NB4 (cell line): Measurements from ENCODE around the gene NABP2.
A peak's percentile ranks its signal among the peaks of the same experiment; 100 is the strongest.

Source experiments
- DNase-seq: peaks from one replicate; pipeline ENCODE4 v3.0.0; 2010; ENCODE audit warnings: low read depth
- H3K4me3 ChIP-seq: one replicate; pipeline ENCODE4 v1.5.1; 2011; ENCODE audit warnings: mild to moderate bottlenecking, low read depth, low read length, moderate library complexity
- MYC ChIP-seq: IDR thresholded peaks from 2 replicates; pipeline ENCODE4 v1.6.1; 2011; ENCODE audit warnings: low read depth, low read length
- POLR2A ChIP-seq: IDR thresholded peaks from 2 replicates; pipeline ENCODE4 v1.6.1; 2011; ENCODE audit warnings: mild to moderate bottlenecking; ENCODE audit not compliant: insufficient read length; ENCODE audit errors: extremely low read depth
- TF ChIP-seq, protein P1 (sequence below): IDR thresholded peaks from one replicate; pipeline ENCODE4 v1.5.1; 2012; ENCODE audit warnings: low read depth, low read length
- TF ChIP-seq, protein P2 (sequence below): IDR thresholded peaks from 2 replicates; pipeline ENCODE4 v1.6.1; 2011; ENCODE audit warnings: low read depth, low read length

Gene NABP2

DNA sequence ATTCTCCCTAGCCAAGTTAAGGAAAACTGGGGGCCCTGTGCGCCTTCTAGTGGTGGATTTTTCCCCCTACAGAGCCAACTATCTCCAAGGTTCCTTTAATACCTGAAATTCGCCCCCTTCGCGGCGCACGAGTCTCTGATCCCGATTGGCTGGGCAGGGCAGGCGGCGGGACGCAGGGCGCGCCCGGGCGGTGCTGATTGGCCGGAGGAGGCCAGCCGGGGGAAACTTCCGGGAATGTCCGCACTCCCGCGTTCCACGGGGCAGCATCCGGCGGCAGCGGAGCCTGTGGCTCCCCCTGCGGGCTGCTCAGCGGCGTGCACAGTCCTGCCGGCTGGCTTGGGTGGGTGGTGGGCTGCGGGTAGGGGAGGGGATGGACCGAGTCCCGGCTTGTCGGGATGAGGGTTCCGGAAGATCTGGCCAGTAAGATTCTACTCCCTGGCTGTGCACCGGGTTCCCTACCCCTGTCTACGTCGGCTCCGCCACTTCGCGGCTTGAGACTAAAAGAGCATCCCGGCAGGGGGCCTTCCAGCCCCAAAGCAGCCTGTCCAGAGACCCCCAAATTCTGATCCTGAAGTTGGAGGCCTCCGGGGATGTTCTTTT, at the start of gene NABP2:
TSS of gene NABP2 (plus strand) at position 241 of the 600 bp plus-strand sequence. CDS start 515 bp downstream, outside the sequence.
- peak; percentile 99 for DNase-seq
- TF ChIP-seq, protein P1, sequence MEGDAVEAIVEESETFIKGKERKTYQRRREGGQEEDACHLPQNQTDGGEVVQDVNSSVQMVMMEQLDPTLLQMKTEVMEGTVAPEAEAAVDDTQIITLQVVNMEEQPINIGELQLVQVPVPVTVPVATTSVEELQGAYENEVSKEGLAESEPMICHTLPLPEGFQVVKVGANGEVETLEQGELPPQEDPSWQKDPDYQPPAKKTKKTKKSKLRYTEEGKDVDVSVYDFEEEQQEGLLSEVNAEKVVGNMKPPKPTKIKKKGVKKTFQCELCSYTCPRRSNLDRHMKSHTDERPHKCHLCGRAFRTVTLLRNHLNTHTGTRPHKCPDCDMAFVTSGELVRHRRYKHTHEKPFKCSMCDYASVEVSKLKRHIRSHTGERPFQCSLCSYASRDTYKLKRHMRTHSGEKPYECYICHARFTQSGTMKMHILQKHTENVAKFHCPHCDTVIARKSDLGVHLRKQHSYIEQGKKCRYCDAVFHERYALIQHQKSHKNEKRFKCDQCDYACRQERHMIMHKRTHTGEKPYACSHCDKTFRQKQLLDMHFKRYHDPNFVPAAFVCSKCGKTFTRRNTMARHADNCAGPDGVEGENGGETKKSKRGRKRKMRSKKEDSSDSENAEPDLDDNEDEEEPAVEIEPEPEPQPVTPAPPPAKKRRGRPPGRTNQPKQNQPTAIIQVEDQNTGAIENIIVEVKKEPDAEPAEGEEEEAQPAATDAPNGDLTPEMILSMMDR = peak; percentile 66
- TF ChIP-seq, protein P2, sequence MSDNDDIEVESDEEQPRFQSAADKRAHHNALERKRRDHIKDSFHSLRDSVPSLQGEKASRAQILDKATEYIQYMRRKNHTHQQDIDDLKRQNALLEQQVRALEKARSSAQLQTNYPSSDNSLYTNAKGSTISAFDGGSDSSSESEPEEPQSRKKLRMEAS = peak; percentile 70
- no peak for TF ChIP-seq POLR2A
- TF ChIP-seq MYC = peak; percentile 79
- peak within 1 kb of the TSS; percentile 92 for H3K4me3 ChIP-seq

DNA sequence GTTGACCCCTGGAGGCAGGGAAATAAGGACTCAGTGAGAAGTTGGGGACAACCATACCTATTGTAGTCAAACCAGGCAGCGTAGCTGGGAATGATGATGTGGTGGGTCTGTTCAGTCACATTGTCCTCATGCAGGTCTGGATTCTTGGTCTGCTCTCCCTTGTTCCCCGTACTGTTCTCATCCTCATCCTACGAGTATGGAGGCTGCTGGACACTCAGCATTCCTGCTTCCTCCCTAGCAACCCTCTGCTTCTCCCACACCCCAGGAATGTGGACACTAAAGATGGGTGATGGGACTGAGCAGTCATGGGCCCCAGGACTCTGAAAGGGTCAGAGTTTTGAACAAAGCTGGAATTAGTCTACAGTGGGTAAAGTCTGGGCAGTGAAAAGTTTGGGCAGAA, 45.8 kb upstream of the NABP2 start:
- no peak for DNase-seq
- TF ChIP-seq, protein P1 = no peak
- TF ChIP-seq MYC = no peak
- no peak for TF ChIP-seq POLR2A
- TF ChIP-seq, protein P2 = no peak
- no peak overlapping the region for H3K4me3 ChIP-seq

DNA sequence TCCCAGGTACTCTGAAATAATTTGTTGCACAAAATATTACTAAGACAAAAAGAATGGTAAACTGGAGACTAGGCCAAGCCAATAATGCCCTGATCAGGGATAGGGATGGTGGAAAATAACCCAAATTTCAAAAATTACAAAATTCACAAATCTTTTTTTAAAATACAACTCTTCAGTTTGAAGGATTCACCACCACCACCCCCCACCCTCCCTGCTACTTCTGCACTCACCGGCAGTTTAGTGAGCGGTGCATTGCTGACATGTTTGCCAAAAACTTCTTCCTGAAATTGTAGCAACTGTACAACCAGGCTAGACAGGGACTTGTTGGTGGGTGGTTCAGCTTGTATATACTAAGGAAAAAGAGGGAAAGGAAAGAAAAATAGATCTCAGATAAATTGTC, 37.2 kb upstream of the NABP2 start:
- no peak for DNase-seq
- H3K4me3 ChIP-seq = peak overlapping the region; percentile 94
- TF ChIP-seq, protein P1 = no peak
- TF ChIP-seq, protein P2 = no peak
- TF ChIP-seq MYC = no peak
- TF ChIP-seq POLR2A = no peak

DNA sequence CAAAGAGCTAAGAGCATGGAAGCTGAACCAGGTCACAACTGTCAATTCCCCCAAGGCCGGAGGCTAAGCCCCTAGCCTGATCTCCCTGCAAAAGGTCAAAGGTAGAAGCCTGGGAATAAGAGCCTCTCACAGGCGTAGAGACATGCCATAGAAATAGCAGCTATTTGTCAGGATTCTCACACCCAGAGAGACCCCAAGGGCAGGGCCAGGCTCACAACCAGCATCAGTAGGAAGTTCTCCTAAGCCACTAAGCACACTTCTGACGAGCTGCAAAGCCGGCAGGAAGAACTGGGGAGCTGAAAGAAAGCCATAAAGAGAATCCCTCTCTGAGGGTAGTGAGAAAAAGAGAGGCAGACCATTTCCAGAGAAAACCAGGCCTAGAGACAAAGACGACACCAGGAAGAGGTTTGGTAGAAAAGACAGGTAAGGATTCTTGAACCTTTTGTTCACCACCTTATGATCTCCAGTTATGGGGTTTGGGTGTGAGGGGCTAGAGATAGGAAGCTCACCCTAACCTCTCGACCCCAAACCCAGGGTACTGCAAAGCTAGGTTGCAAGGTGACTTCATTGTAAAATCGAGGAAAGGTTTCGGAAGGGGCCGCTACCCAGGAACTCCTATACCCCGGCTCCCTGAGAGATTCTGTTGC, 35.9 kb upstream of the NABP2 start:
- peak; percentile 58 for DNase-seq

DNA sequence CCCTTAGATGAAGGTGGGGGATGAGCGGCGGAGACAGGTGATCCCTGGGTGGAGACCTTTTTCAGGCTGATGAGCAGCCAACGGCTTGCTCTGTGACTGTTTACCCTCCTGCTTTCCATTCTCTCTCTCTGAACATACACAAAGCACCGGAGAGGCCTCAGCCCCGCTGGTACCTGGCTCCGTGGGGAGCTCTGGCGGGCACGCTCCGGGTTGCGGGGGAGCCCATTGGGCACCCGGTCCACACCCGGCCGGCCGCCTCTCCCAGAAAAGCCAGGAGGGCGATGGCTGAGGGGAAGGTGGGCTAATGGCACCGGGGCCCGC, 35.4 kb upstream of the NABP2 start:
- TF ChIP-seq MYC = no peak
- TF ChIP-seq, protein P2 = no peak
- peak overlapping the region; percentile 94 for H3K4me3 ChIP-seq
- DNase-seq = no peak

More for the DNA sequence above, 35.9 kb upstream of the NABP2 start:
- TF ChIP-seq, protein P2 = no peak
- TF ChIP-seq MYC = no peak
- TF ChIP-seq, protein P1 = no peak
- TF ChIP-seq POLR2A = no peak
- peak overlapping the region; percentile 94 for H3K4me3 ChIP-seq
